Measurements from ENCODE around the gene LARP4B.

- TF ChIP-seq CTCF (IDR thresholded peaks at IDR 0.05; ENCODE audit: low read depth, low read length) (no peak), EZH2phosphoT487 (IDR thresholded peaks at IDR 0.05; ENCODE audit: low read depth) (no peak)
These were observed 139.3 kb downstream of the LARP4B start for GRCh38 chr10:792083-792791.
